ENCODE data around the gene RSL24D1.

The RSL24D1 gene

GRCh38 chr15:55196458-55197361 is at the start of gene RSL24D1:
Gene RSL24D1, minus strand, starts transcription at chr15:55196941. Its CDS starts 51 bp downstream, at chr15:55196890.
- peaks cover 8% of the 10 kb centered on the region for H3K4me1 ChIP-seq (ENCODE audit: control insufficient read depth, low read depth, low read length)
- peak within 1 kb of the TSS; percentile 93 for H3K27ac ChIP-seq (ENCODE audit: low read length)
- H3K9ac ChIP-seq (ENCODE audit: low read length): peak within 1 kb of the TSS; percentile 97
- no peaks in the 10 kb centered on the region for H3K27me3 ChIP-seq (ENCODE audit: control insufficient read depth, insufficient read depth, low read length)
- peak within 1 kb of the TSS; percentile 77 for H3K4me3 ChIP-seq (ENCODE audit: low read length)
- no peaks in the 10 kb centered on the region for H3K9me3 ChIP-seq (ENCODE audit: control insufficient read depth, low read depth, low read length)
- H3K36me3 ChIP-seq (ENCODE audit: control insufficient read depth, low read depth, low read length): peaks cover 24% of the 10 kb centered on the region

GRCh38 chr15:55245059-55245458 is 48.3 kb upstream of the RSL24D1 start:
- H3K4me1 ChIP-seq (ENCODE audit: control insufficient read depth, low read depth, low read length): no peaks in the 10 kb centered on the region
- no peak overlapping the region for H3K27ac ChIP-seq (ENCODE audit: low read length)
- H3K27me3 ChIP-seq (ENCODE audit: control insufficient read depth, insufficient read depth, low read length): no peaks in the 10 kb centered on the region
- no peaks in the 10 kb centered on the region for H3K36me3 ChIP-seq (ENCODE audit: control insufficient read depth, low read depth, low read length)
- H3K9me3 ChIP-seq (ENCODE audit: control insufficient read depth, low read depth, low read length): no peaks in the 10 kb centered on the region
- no peak overlapping the region for H3K9ac ChIP-seq (ENCODE audit: low read length)
- no peak overlapping the region for H3K4me3 ChIP-seq (ENCODE audit: low read length)

- Histone ChIP-seq H3K27ac (ENCODE audit: low read length) (no peak overlapping the region), H3K4me1 (ENCODE audit: control insufficient read depth, low read depth, low read length) (no peaks in the 10 kb centered on the region), H3K9me3 (ENCODE audit: control insufficient read depth, low read depth, low read length) (no peaks in the 10 kb centered on the region)
Measured at GRCh38 chr15:55241891-55242290, 45.1 kb upstream of the RSL24D1 start.

GRCh38 chr15:55241186-55241585 is 44.4 kb upstream of the RSL24D1 start:
- no peak overlapping the region for H3K4me3 ChIP-seq (ENCODE audit: low read length)
- no peaks in the 10 kb centered on the region for H3K9me3 ChIP-seq (ENCODE audit: control insufficient read depth, low read depth, low read length)
- H3K27me3 ChIP-seq (ENCODE audit: control insufficient read depth, insufficient read depth, low read length): no peaks in the 10 kb centered on the region
- H3K36me3 ChIP-seq (ENCODE audit: control insufficient read depth, low read depth, low read length): no peaks in the 10 kb centered on the region
- no peak overlapping the region for H3K27ac ChIP-seq (ENCODE audit: low read length)
- no peaks in the 10 kb centered on the region for H3K4me1 ChIP-seq (ENCODE audit: control insufficient read depth, low read depth, low read length)
- no peak overlapping the region for H3K9ac ChIP-seq (ENCODE audit: low read length)

More at GRCh38 chr15:55241891-55242290, 45.1 kb upstream of the RSL24D1 start:
- Histone ChIP-seq H3K27me3 (ENCODE audit: control insufficient read depth, insufficient read depth, low read length) (no peaks in the 10 kb centered on the region), H3K9ac (ENCODE audit: low read length) (no peak overlapping the region), H3K36me3 (ENCODE audit: control insufficient read depth, low read depth, low read length) (no peaks in the 10 kb centered on the region), H3K4me3 (ENCODE audit: low read length) (no peak overlapping the region)

GRCh38 chr15:55240125-55240760 is 43.5 kb upstream of the RSL24D1 start:
- Histone ChIP-seq H3K9me3 (ENCODE audit: control insufficient read depth, low read depth, low read length) (no peaks in the 10 kb centered on the region), H3K4me3 (ENCODE audit: low read length) (no peak overlapping the region), H3K9ac (ENCODE audit: low read length) (no peak overlapping the region), H3K36me3 (ENCODE audit: control insufficient read depth, low read depth, low read length) (no peaks in the 10 kb centered on the region), H3K4me1 (ENCODE audit: control insufficient read depth, low read depth, low read length) (no peaks in the 10 kb centered on the region), H3K27ac (ENCODE audit: low read length) (no peak overlapping the region), H3K27me3 (ENCODE audit: control insufficient read depth, insufficient read depth, low read length) (no peaks in the 10 kb centered on the region)

GRCh38 chr15:55239440-55240124 is 42.8 kb upstream of the RSL24D1 start:
- H3K27ac ChIP-seq (ENCODE audit: low read length): no peak overlapping the region
- H3K9ac ChIP-seq (ENCODE audit: low read length): no peak overlapping the region
- no peaks in the 10 kb centered on the region for H3K36me3 ChIP-seq (ENCODE audit: control insufficient read depth, low read depth, low read length)
- H3K4me1 ChIP-seq (ENCODE audit: control insufficient read depth, low read depth, low read length): no peaks in the 10 kb centered on the region
- no peak overlapping the region for H3K4me3 ChIP-seq (ENCODE audit: low read length)
- H3K9me3 ChIP-seq (ENCODE audit: control insufficient read depth, low read depth, low read length): no peaks in the 10 kb centered on the region
- H3K27me3 ChIP-seq (ENCODE audit: control insufficient read depth, insufficient read depth, low read length): no peaks in the 10 kb centered on the region

- Histone ChIP-seq H3K9ac (ENCODE audit: low read length) (no peak overlapping the region), H3K27ac (ENCODE audit: low read length) (no peak overlapping the region), H3K9me3 (ENCODE audit: control insufficient read depth, low read depth, low read length) (no peaks in the 10 kb centered on the region)
Measured at GRCh38 chr15:55238877-55239276, 42.1 kb upstream of the RSL24D1 start.

GRCh38 chr15:55237219-55238130 is 40.7 kb upstream of the RSL24D1 start:
- H3K36me3 ChIP-seq (ENCODE audit: control insufficient read depth, low read depth, low read length): no peaks in the 10 kb centered on the region
- H3K9ac ChIP-seq (ENCODE audit: low read length): no peak overlapping the region
- no peaks in the 10 kb centered on the region for H3K9me3 ChIP-seq (ENCODE audit: control insufficient read depth, low read depth, low read length)
- H3K27me3 ChIP-seq (ENCODE audit: control insufficient read depth, insufficient read depth, low read length): no peaks in the 10 kb centered on the region
- no peaks in the 10 kb centered on the region for H3K4me1 ChIP-seq (ENCODE audit: control insufficient read depth, low read depth, low read length)
- no peak overlapping the region for H3K4me3 ChIP-seq (ENCODE audit: low read length)
- no peak overlapping the region for H3K27ac ChIP-seq (ENCODE audit: low read length)

More at GRCh38 chr15:55238877-55239276, 42.1 kb upstream of the RSL24D1 start:
- Histone ChIP-seq H3K4me1 (ENCODE audit: control insufficient read depth, low read depth, low read length) (no peaks in the 10 kb centered on the region), H3K27me3 (ENCODE audit: control insufficient read depth, insufficient read depth, low read length) (no peaks in the 10 kb centered on the region), H3K4me3 (ENCODE audit: low read length) (no peak overlapping the region), H3K36me3 (ENCODE audit: control insufficient read depth, low read depth, low read length) (no peaks in the 10 kb centered on the region)

GRCh38 chr15:55235546-55236036 is 38.9 kb upstream of the RSL24D1 start:
- H3K9me3 ChIP-seq (ENCODE audit: control insufficient read depth, low read depth, low read length): no peaks in the 10 kb centered on the region
- H3K9ac ChIP-seq (ENCODE audit: low read length): no peak overlapping the region
- no peak overlapping the region for H3K4me3 ChIP-seq (ENCODE audit: low read length)
- no peaks in the 10 kb centered on the region for H3K27me3 ChIP-seq (ENCODE audit: control insufficient read depth, insufficient read depth, low read length)
- no peak overlapping the region for H3K27ac ChIP-seq (ENCODE audit: low read length)
- H3K4me1 ChIP-seq (ENCODE audit: control insufficient read depth, low read depth, low read length): no peaks in the 10 kb centered on the region
- no peaks in the 10 kb centered on the region for H3K36me3 ChIP-seq (ENCODE audit: control insufficient read depth, low read depth, low read length)

- Histone ChIP-seq H3K9me3 (ENCODE audit: control insufficient read depth, low read depth, low read length) (no peaks in the 10 kb centered on the region), H3K4me1 (ENCODE audit: control insufficient read depth, low read depth, low read length) (no peaks in the 10 kb centered on the region), H3K4me3 (ENCODE audit: low read length) (no peak overlapping the region), H3K27me3 (ENCODE audit: control insufficient read depth, insufficient read depth, low read length) (no peaks in the 10 kb centered on the region), H3K36me3 (ENCODE audit: control insufficient read depth, low read depth, low read length) (no peaks in the 10 kb centered on the region), H3K27ac (ENCODE audit: low read length) (no peak overlapping the region), H3K9ac (ENCODE audit: low read length) (no peak overlapping the region)
Measured at GRCh38 chr15:55234800-55235104, 38.0 kb upstream of the RSL24D1 start.

Measured in iPS-18a (cell line).